Ovary (tissue), 9 donors: Measurements from ENCODE around the gene COL8A2. TPM values are rescaled to one million over a fixed set of nuclear protein-coding genes. Genes with fewer than 3 reads are reported as not detected.

Experiments
- DNase-seq, 5 donors: peaks; one replicate each; pipeline ENCODE4 v3.0.0-alpha.2; 2019 to 2020
- H3K27ac ChIP-seq, 2 donors: fragments of 200-600 bp; one replicate each; pipeline versions ENCODE4 v1.5.1 to v1.8.0; 2019 to 2022
- H3K27me3 ChIP-seq: fragments of 200-600 bp; one replicate; pipeline ENCODE4 v1.8.0; 2022
- H3K36me3 ChIP-seq: fragments of 200-600 bp; sonication (generic); one replicate; pipeline ENCODE4 v1.5.1; 2019
- H3K4me1 ChIP-seq: one replicate; pipeline ENCODE4 v1.8.1; 2013; ENCODE audit warnings: mild to moderate bottlenecking, moderate library complexity; ENCODE audit not compliant: insufficient read depth
- H3K4me3 ChIP-seq: fragments of 200-600 bp; sonication (generic); one replicate; pipeline ENCODE4 v1.5.1; 2017
- H3K9me3 ChIP-seq, 2 donors: fragments of 200-600 bp in 1 of 2; sonication (generic) in 1 of 2; one replicate each; pipeline versions ENCODE4 v1.5.1 to v1.8.1; 2013 to 2019; ENCODE audit warnings: mild to moderate bottlenecking in 1 of 2, moderate library complexity in 1 of 2
- CTCF ChIP-seq, 3 donors: fragments of 450-650 bp in 2 of 3; fragments of 200-600 bp in 1 of 3; IDR thresholded peaks; one replicate each; pipeline versions ENCODE4 v1.5.1 to v1.8.0; 2016 to 2022; ENCODE audit warnings: antibody characterized with exemption in 3 of 3, mild to moderate bottlenecking in 1 of 3
- EP300 ChIP-seq: sonication (generic); formaldehyde crosslinking; IDR thresholded peaks from one replicate; pipeline ENCODE4 v1.6.1; 2017; ENCODE audit warnings: antibody characterized with exemption
- POLR2A ChIP-seq: fragments of 450-650 bp; IDR thresholded peaks from one replicate; pipeline ENCODE4 v1.6.1; 2017; ENCODE audit warnings: antibody characterized with exemption, mild to moderate bottlenecking, moderate library complexity
- WGBS, 3 donors: extraction: QIAGEN DNeasy Blood & Tissue Kit in 1 of 3; methylation state at CpG; one replicate each; pipeline versions ENCODE4 v1.1.5 to v1.1.7; 2013 to 2017; 5-methylcytosine and 5-hydroxymethylcytosine counted together
- intact Hi-C, 4 donors: fragments of 100-400 bp; cut with DNase I; formaldehyde crosslinking; loops; one replicate each; pipeline versions ENCODE4 v1.11.0 to v1.15.1; 2022 to 2023
- polyA plus RNA-seq, 2 donors: library from polyadenylated mRNA; stranded (reverse); fragments of 200-250 nt in 1 of 2; fragments of 350-450 nt in 1 of 2; fragmentation: Illumina TruSeq in 1 of 2; extraction: RNeasy Lipid Tissue Mini Kit (QIAGEN cat#74804) in 1 of 2; gene quantifications; one replicate each; pipeline ENCODE4 v1.2.3, GENCODE V29; 2013 to 2014
- total RNA-seq, 7 donors: library from RNA; depleted of rRNA in 2 of 7; stranded (reverse); fragments of >200 nt in 2 of 7; fragmentation: NEBNext Ultra II Directional in 3 of 7; extraction: Animal tissue kit (Norgen Biotek cat#: 25700) in 3 of 7; gene quantifications; one replicate each; pipeline versions ENCODE4 v1.1.0 to v1.2.4, GENCODE V29; 2016 to 2023
- donor health status: DM: no; HTN: no; CAD: no; lungs with moderate emphysema.
- donor health status: DM: no; HTN: no; CAD: no.
- donor health status: Bipolar disorder and iron deficiency.
- donor health status: DM: yes; HTN: yes; CAD: no.
- donor health status: DM: no; HTN: no; CAD: no.
- donor health status: DM: yes; HTN: yes; CAD: no.

The COL8A2 gene
- total and polyA plus RNA-seq, 9 donors = 2.3 to 6.2 (median 4.1) TPM

GRCh38 chr1:36062315-36062714, 62.7 kb downstream of the COL8A2 start:
- Histone ChIP-seq H3K9me3 (no peaks in the 10 kb centered on the region), H3K27ac (no peak overlapping the region), H3K36me3 (no peaks in the 10 kb centered on the region), H3K4me1 (no peaks in the 10 kb centered on the region), H3K4me3 (no peak overlapping the region), H3K27me3 (peaks cover 2% of the 10 kb centered on the region)
- WGBS, 3 donors = 97 to 100% (median 97%) methylated on average over 1 of the region's 1 CpG
- intact Hi-C loops = no loop called here
- no peak for DNase-seq
- TF ChIP-seq CTCF (IDR thresholded peaks at IDR 0.05) = no peak
- no peak for TF ChIP-seq POLR2A
- TF ChIP-seq EP300 = no peak

- Histone ChIP-seq H3K9me3 (no peaks in the 10 kb centered on the region), H3K36me3 (no peaks in the 10 kb centered on the region), H3K27ac (no peak overlapping the region), H3K4me1 (no peaks in the 10 kb centered on the region), H3K27me3 (no peaks in the 10 kb centered on the region), H3K4me3 (no peak overlapping the region)
- intact Hi-C loops = no loop called here
- WGBS, 3 donors = 90 to 93% (median 92%) methylated on average over 5 of the region's 5 CpGs
- TF ChIP-seq CTCF (IDR thresholded peaks at IDR 0.05) = no peak
- no peak for TF ChIP-seq POLR2A
- no peak for TF ChIP-seq EP300
- no peak for DNase-seq
Observed at GRCh38 chr1:36055706-36056105, 69.3 kb downstream of the COL8A2 start.

GRCh38 chr1:36053978-36054377, 71.0 kb downstream of the COL8A2 start:
- H3K27ac ChIP-seq = no peak overlapping the region
- DNase-seq = no peak
- no peaks in the 10 kb centered on the region for H3K27me3 ChIP-seq
- no peaks in the 10 kb centered on the region for H3K36me3 ChIP-seq
- no peaks in the 10 kb centered on the region for H3K4me1 ChIP-seq
- no peak for TF ChIP-seq EP300
- TF ChIP-seq POLR2A = no peak
- no peak for TF ChIP-seq CTCF (IDR thresholded peaks at IDR 0.05)
- intact Hi-C loops = no loop called here
- no peak overlapping the region for H3K4me3 ChIP-seq
- no peaks in the 10 kb centered on the region for H3K9me3 ChIP-seq

- Histone ChIP-seq H3K27ac (no peak overlapping the region), H3K9me3 (no peaks in the 10 kb centered on the region), H3K4me3 (no peak overlapping the region), H3K36me3 (no peaks in the 10 kb centered on the region), H3K27me3 (no peaks in the 10 kb centered on the region), H3K4me1 (no peaks in the 10 kb centered on the region)
- intact Hi-C loops = no loop called here
- DNase-seq = no peak
- no peak for TF ChIP-seq EP300
- TF ChIP-seq POLR2A = no peak
- no peak for TF ChIP-seq CTCF (IDR thresholded peaks at IDR 0.05)
Observed at GRCh38 chr1:36051821-36052220, 73.2 kb downstream of the COL8A2 start.

Other genes with a start within 250 kb of the COL8A2 start
- 10 to 100 TPM; 10.1 to 34.0 (median 29.8) TPM for gene AGO1, start 242.0 kb downstream of the COL8A2 start, total RNA-seq
- 10 to 100 TPM in 1 of 2 donors, 1 to 10 TPM in 1; 5.1 to 16.3 TPM for gene AGO1, start 242.0 kb downstream of the COL8A2 start, polyA plus RNA-seq
- 10 to 100 TPM; 15.4 to 44.1 (median 31.5) TPM for gene AGO3, start 194.1 kb downstream of the COL8A2 start, total RNA-seq
- gene AGO3, start 194.1 kb downstream of the COL8A2 start, polyA plus RNA-seq = 10 to 100 TPM in 1 of 2 donors, 1 to 10 TPM in 1; 3.8 to 11.2 TPM
- 10 to 100 TPM in 1 of 7 donors, 1 to 10 TPM in 4, under 1 TPM in 2; 0.28 to 22.5 (median 2.1) TPM for gene TEKT2, start 41.1 kb downstream of the COL8A2 start, total RNA-seq
- gene TEKT2, start 41.1 kb downstream of the COL8A2 start, polyA plus RNA-seq = under 1 TPM; 0.12 to 0.36 TPM
- gene ADPRS, start 36.3 kb downstream of the COL8A2 start, total RNA-seq = 10 to 100 TPM; 21.0 to 52.2 (median 27.4) TPM
- gene ADPRS, start 36.3 kb downstream of the COL8A2 start, polyA plus RNA-seq = 10 to 100 TPM; 14.9 to 24.8 TPM
- gene TRAPPC3, start 24.3 kb upstream of the COL8A2 start, total RNA-seq = 10 to 100 TPM; 42.3 to 49.6 (median 45.2) TPM
- 10 to 100 TPM; 44.0 to 94.6 TPM for gene TRAPPC3, start 24.3 kb upstream of the COL8A2 start, polyA plus RNA-seq
- 10 to 100 TPM; 34.9 to 99.1 (median 69.0) TPM for gene MAP7D1, start 30.9 kb upstream of the COL8A2 start, total RNA-seq
- 10 to 100 TPM; 31.4 to 44.3 TPM for gene MAP7D1, start 30.9 kb upstream of the COL8A2 start, polyA plus RNA-seq
- 100 to 1,000 TPM in 1 of 7 donors, 10 to 100 TPM in 6; 49.2 to 101 (median 92.6) TPM for gene THRAP3, start 99.2 kb upstream of the COL8A2 start, total RNA-seq
- gene THRAP3, start 99.2 kb upstream of the COL8A2 start, polyA plus RNA-seq = 100 to 1,000 TPM in 1 of 2 donors, 10 to 100 TPM in 1; 40.2 to 109 TPM
- gene SH3D21, start 181.1 kb upstream of the COL8A2 start, total RNA-seq = 10 to 100 TPM in 3 of 7 donors, 1 to 10 TPM in 4; 1.9 to 22.6 (median 9.2) TPM
- 1 to 10 TPM; 3.5 to 3.7 TPM for gene SH3D21, start 181.1 kb upstream of the COL8A2 start, polyA plus RNA-seq
- gene EVA1B, start 198.4 kb upstream of the COL8A2 start, total RNA-seq = 100 to 1,000 TPM in 1 of 7 donors, 10 to 100 TPM in 6; 39.9 to 113 (median 56.8) TPM
- gene EVA1B, start 198.4 kb upstream of the COL8A2 start, polyA plus RNA-seq = 10 to 100 TPM in 1 of 2 donors, not detected in 1; 54.1 TPM